ENCODE data around the gene TOB1. TPM values are rescaled to one million over a fixed set of nuclear protein-coding genes. Genes with fewer than 3 reads are reported as not detected.
A peak's percentile ranks its signal among the peaks of the same experiment; 100 is the strongest.

TOB1 gene
- total RNA-seq, 1 experiment from 2014 or later, result 114 TPM

DNA sequence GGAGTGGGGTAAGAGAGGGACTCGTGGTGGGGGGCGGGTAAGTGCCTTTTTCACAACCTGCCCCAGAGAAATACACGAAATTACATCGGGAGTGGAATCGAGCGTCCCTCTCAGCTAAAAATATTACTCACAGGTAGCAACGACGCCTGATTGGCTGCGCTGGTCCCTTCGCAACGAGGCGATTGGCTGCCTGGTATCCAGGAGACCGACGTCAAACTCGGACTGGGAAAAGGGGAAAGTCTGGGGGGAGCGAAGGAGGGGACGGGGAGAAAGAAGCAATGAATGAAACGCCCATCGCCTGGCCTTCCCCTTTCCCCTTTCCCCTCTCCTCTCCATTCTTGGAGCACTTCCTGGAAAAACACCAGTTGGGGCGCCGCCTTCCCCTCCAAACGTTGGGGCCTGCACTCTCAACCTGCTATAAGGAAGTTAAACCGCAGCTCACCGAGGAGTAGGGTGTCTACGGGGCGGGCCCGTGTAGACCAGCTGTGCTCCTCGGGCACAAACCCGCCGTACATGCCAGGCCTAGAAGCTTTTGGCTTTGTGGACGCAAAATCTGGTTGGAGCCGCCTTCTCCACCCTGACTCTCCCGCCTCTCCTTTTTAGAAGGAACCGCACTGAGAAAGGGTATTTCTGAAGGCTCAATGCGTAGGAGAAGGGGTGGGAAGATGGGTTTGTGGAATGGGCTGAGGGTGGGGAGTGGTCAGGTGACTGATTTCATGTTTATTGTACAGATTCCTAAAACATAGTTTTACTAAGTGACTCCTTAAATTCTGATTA is 1.4 kb upstream of the TOB1 start:
- ChIA-PET CTCF (interaction anchor here (0.9 to 4.0 kb wide), 13 partner anchors 15 to 286 kb away, joined by 3 to 40 read pairs (median 13); partner anchors contain the start of gene NME1), POLR2A (interaction anchor here (0.5 to 5.6 kb wide), 33 partner anchors 9 to 1020 kb away, joined by 3 to 296 read pairs (median 10); partner anchors contain the start of genes LUC7L3 and TAC4)
- peak overlapping the region; percentile 95 for H3K27ac Mint-ChIP-seq (ENCODE audit: unreplicated experiment)
- intact Hi-C loops (cut with micrococcal nuclease; ENCODE audit: unreplicated experiment), result loop anchor here (1.0 to 5.0 kb wide), 8 partner anchors 17 to 300 kb away; partner anchors contain the start of genes LUC7L3, NME1 and NME2
- peak overlapping the region; percentile 79 for H3K4me3 Mint-ChIP-seq (ENCODE audit: unreplicated experiment)
- TF ChIP-seq, protein P1, sequence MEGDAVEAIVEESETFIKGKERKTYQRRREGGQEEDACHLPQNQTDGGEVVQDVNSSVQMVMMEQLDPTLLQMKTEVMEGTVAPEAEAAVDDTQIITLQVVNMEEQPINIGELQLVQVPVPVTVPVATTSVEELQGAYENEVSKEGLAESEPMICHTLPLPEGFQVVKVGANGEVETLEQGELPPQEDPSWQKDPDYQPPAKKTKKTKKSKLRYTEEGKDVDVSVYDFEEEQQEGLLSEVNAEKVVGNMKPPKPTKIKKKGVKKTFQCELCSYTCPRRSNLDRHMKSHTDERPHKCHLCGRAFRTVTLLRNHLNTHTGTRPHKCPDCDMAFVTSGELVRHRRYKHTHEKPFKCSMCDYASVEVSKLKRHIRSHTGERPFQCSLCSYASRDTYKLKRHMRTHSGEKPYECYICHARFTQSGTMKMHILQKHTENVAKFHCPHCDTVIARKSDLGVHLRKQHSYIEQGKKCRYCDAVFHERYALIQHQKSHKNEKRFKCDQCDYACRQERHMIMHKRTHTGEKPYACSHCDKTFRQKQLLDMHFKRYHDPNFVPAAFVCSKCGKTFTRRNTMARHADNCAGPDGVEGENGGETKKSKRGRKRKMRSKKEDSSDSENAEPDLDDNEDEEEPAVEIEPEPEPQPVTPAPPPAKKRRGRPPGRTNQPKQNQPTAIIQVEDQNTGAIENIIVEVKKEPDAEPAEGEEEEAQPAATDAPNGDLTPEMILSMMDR (IDR thresholded peaks at IDR 0.05; ENCODE audit: insufficient read depth in 1 of 2, low read depth in 1 of 2, low read length in 1 of 2, severe bottlenecking in 1 of 2, unreplicated experiment in 1 of 2), result no peak
- Histone ChIP-seq H3K4me1 (peaks cover 15% of the 10 kb centered on the region), H3K27me3 (replicated peaks; ENCODE audit: control insufficient read depth, insufficient read depth, low read length) (no peaks in the 10 kb centered on the region), H3K36me3 (ENCODE audit: control insufficient read depth, insufficient read depth, low read length) (peaks cover 7% of the 10 kb centered on the region), H3K4me3 (ENCODE audit: low read depth, low read length) (peak overlapping the region; percentile 63), H3K9me3 (no peaks in the 10 kb centered on the region)
- H3K4me1 Mint-ChIP-seq (ENCODE audit: low read depth, unreplicated experiment), result peaks cover 23% of the 10 kb centered on the region
- H3K27me3 Mint-ChIP-seq (ENCODE audit: insufficient read depth, unreplicated experiment), result no peaks in the 10 kb centered on the region
- H3K36me3 Mint-ChIP-seq (ENCODE audit: insufficient read depth, unreplicated experiment), result peaks cover 53% of the 10 kb centered on the region
- no peaks in the 10 kb centered on the region for H3K9me3 Mint-ChIP-seq (ENCODE audit: unreplicated experiment)
- DNase-seq, result peak; percentile 100
- no TSS peak for BruUV-seq (replicated peaks)

- TF ChIP-seq, protein P1 (IDR thresholded peaks at IDR 0.05; ENCODE audit: insufficient read depth in 1 of 2, low read depth in 1 of 2, low read length in 1 of 2, severe bottlenecking in 1 of 2, unreplicated experiment in 1 of 2), result peak in 1 of 2 experiments; percentile 1
- H3K36me3 ChIP-seq (ENCODE audit: control insufficient read depth, insufficient read depth, low read length), result peaks cover 7% of the 10 kb centered on the region
- peaks cover 15% of the 10 kb centered on the region for H3K4me1 ChIP-seq
- no TSS peak for BruUV-seq (replicated peaks)
- H3K4me3 ChIP-seq (ENCODE audit: low read depth, low read length), result peak overlapping the region; percentile 63
- no peaks in the 10 kb centered on the region for H3K9me3 ChIP-seq
- H3K4me1 Mint-ChIP-seq (ENCODE audit: low read depth, unreplicated experiment), result peaks cover 23% of the 10 kb centered on the region
- H3K4me3 Mint-ChIP-seq (ENCODE audit: unreplicated experiment), result peak overlapping the region; percentile 79
- no peaks in the 10 kb centered on the region for H3K27me3 ChIP-seq (replicated peaks; ENCODE audit: control insufficient read depth, insufficient read depth, low read length)
- H3K27ac Mint-ChIP-seq (ENCODE audit: unreplicated experiment), result peak overlapping the region; percentile 95
- H3K27me3 Mint-ChIP-seq (ENCODE audit: insufficient read depth, unreplicated experiment), result no peaks in the 10 kb centered on the region
- peak; percentile 86 to 87 for DNase-seq
- H3K9me3 Mint-ChIP-seq (ENCODE audit: unreplicated experiment), result no peaks in the 10 kb centered on the region
- H3K36me3 Mint-ChIP-seq (ENCODE audit: insufficient read depth, unreplicated experiment), result peaks cover 55% of the 10 kb centered on the region
- intact Hi-C loops (cut with micrococcal nuclease; ENCODE audit: unreplicated experiment), result loop anchor here (1.0 to 5.0 kb wide), 8 partner anchors 17 to 300 kb away; partner anchors contain the start of genes LUC7L3, NME1 and NME2
- CTCF ChIA-PET, result interaction anchor here (0.5 to 4.0 kb wide), 16 partner anchors 14 to 287 kb away, joined by 3 to 40 read pairs (median 8); partner anchors contain the start of gene NME1
- POLR2A ChIA-PET, result interaction anchor here (0.6 to 5.6 kb wide), 43 partner anchors 9 to 1019 kb away, joined by 3 to 296 read pairs (median 10); partner anchors contain the start of genes CACNA1G, LUC7L3 and TAC4
Observed at GRCh38 chr17:50866950-50867362, 802 bp upstream of the TOB1 start.

DNA sequence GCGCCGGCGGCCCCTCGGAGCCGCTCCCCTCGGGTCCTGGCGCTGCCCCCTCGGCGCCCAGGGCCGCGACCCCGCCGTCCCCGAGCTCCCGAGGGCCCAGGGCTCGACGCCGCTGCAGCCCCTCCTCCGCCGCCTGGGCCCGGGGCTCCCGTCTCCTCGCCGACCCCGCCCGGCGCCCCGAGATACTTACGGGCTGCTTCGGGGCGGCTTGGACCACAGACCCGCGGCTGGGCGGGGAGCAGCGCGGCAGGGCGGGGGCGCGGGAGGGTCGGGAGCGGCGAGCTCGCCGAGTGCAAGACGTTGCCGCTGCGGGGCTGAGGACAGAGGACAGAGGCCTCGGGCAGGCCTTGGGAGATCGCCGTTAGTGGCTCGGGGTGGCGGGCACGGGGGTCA is 290 bp downstream of the TOB1 start:
- DNase-seq, result no peak
- H3K4me1 ChIP-seq, result peaks cover 15% of the 10 kb centered on the region
- H3K36me3 ChIP-seq (ENCODE audit: control insufficient read depth, insufficient read depth, low read length), result peaks cover 7% of the 10 kb centered on the region
- peaks cover 23% of the 10 kb centered on the region for H3K4me1 Mint-ChIP-seq (ENCODE audit: low read depth, unreplicated experiment)
- peaks cover 66% of the 10 kb centered on the region for H3K36me3 Mint-ChIP-seq (ENCODE audit: insufficient read depth, unreplicated experiment)
- H3K27me3 Mint-ChIP-seq (ENCODE audit: insufficient read depth, unreplicated experiment), result no peaks in the 10 kb centered on the region
- ChIA-PET POLR2A (interaction anchor here (0.5 to 5.6 kb wide), 51 partner anchors 8 to 1451 kb away, joined by 3 to 296 read pairs (median 9); partner anchors contain the start of genes CACNA1G, LUC7L3, PHB1 and SPAG9), CTCF (interaction anchor here (0.8 to 4.0 kb wide), 15 partner anchors 13 to 103 kb away, joined by 3 to 40 read pairs (median 10); no protein-coding TSS in a partner anchor)
- intact Hi-C loops (cut with micrococcal nuclease; ENCODE audit: unreplicated experiment), result loop anchor here (5.0 kb wide), 2 partner anchors 286 to 301 kb away; partner anchors contain the start of genes NME1 and NME2
- BruUV-seq (replicated peaks), result no TSS peak
- H3K9me3 Mint-ChIP-seq (ENCODE audit: unreplicated experiment), result no peaks in the 10 kb centered on the region
- no peaks in the 10 kb centered on the region for H3K27me3 ChIP-seq (replicated peaks; ENCODE audit: control insufficient read depth, insufficient read depth, low read length)
- TF ChIP-seq, protein P1 (IDR thresholded peaks at IDR 0.05; ENCODE audit: insufficient read depth in 1 of 2, low read depth in 1 of 2, low read length in 1 of 2, severe bottlenecking in 1 of 2, unreplicated experiment in 1 of 2), result no peak
- peak overlapping the region; percentile 95 for H3K27ac Mint-ChIP-seq (ENCODE audit: unreplicated experiment)
- H3K4me3 ChIP-seq (ENCODE audit: low read depth, low read length), result peak overlapping the region; percentile 96
- H3K4me3 Mint-ChIP-seq (ENCODE audit: unreplicated experiment), result peak overlapping the region; percentile 79
- H3K9me3 ChIP-seq, result no peaks in the 10 kb centered on the region

All from Caco-2 (cell line).